T1000 (cell line): ENCODE measurements around the gene MLPH.
A peak's percentile ranks its signal among the peaks of the same experiment; 100 is the strongest.

ENCODE experiments used
- DNase-seq: peaks from one replicate; lab custom pipeline; 2025; ENCODE audit warnings: mixed read lengths; lab: John Stamatoyannopoulos, UW

The MLPH gene

GRCh38 chr2:237519506-237520245 is 32.6 kb downstream of the MLPH start:
- no peak for DNase-seq

GRCh38 chr2:237520290-237520689 is 33.2 kb downstream of the MLPH start:
- no peak for DNase-seq

- DNase-seq: no peak
Measured at GRCh38 chr2:237524631-237525030, 37.6 kb downstream of the MLPH start.

GRCh38 chr2:237525559-237526157 is 38.6 kb downstream of the MLPH start:
- DNase-seq: no peak

GRCh38 chr2:237527233-237527632 is 40.2 kb downstream of the MLPH start:
- no peak for DNase-seq

- no peak for DNase-seq
Measured at GRCh38 chr2:237527766-237528165, 40.7 kb downstream of the MLPH start.

- DNase-seq: no peak
Measured at GRCh38 chr2:237529452-237530402, 42.7 kb downstream of the MLPH start.

- DNase-seq: no peak
Measured at GRCh38 chr2:237530472-237531433, 43.7 kb downstream of the MLPH start.

- no peak for DNase-seq
Measured at GRCh38 chr2:237532160-237532559, 45.1 kb downstream of the MLPH start.

- DNase-seq: peak; percentile 52
Measured at GRCh38 chr2:237533668-237534161, 46.7 kb downstream of the MLPH start.

- no peak for DNase-seq
Measured at GRCh38 chr2:237534380-237534779, 47.3 kb downstream of the MLPH start.

- no peak for DNase-seq
Measured at GRCh38 chr2:237535385-237536082, 48.5 kb downstream of the MLPH start.

- DNase-seq: no peak
Measured at GRCh38 chr2:237536083-237536415, 49.0 kb downstream of the MLPH start.

- no peak for DNase-seq
Measured at GRCh38 chr2:237536617-237537016, 49.6 kb downstream of the MLPH start.

- DNase-seq: no peak
Measured at GRCh38 chr2:237538001-237538720, 51.1 kb downstream of the MLPH start.

- DNase-seq: no peak
Measured at GRCh38 chr2:237538901-237539300, 51.9 kb downstream of the MLPH start.

- DNase-seq: no peak
Measured at GRCh38 chr2:237539681-237540080, 52.6 kb downstream of the MLPH start.

- no peak for DNase-seq
Measured at GRCh38 chr2:237540223-237540775, 53.2 kb downstream of the MLPH start.

GRCh38 chr2:237540823-237541222 is 53.8 kb downstream of the MLPH start:
- DNase-seq: peak; percentile 12

GRCh38 chr2:237541243-237541642 is 54.2 kb downstream of the MLPH start:
- no peak for DNase-seq
